Fibroblast of skin of scalp (primary cell): ENCODE data around the gene BST1. TPM values are rescaled to one million over a fixed set of nuclear protein-coding genes. Genes with fewer than 3 reads are reported as not detected.

Source experiments
- DNase-seq: peaks from one replicate; pipeline ENCODE4 v3.0.0-alpha.2; 2013
- polyA plus RNA-seq, 2 experiments: library from polyadenylated mRNA; unstranded; fragments of 120-200 nt; gene quantifications; one replicate each; pipeline ENCODE4 v1.2.1, GENCODE V29; 2013; ENCODE audit not compliant: insufficient read length in 2 of 2

The BST1 gene, protein sequence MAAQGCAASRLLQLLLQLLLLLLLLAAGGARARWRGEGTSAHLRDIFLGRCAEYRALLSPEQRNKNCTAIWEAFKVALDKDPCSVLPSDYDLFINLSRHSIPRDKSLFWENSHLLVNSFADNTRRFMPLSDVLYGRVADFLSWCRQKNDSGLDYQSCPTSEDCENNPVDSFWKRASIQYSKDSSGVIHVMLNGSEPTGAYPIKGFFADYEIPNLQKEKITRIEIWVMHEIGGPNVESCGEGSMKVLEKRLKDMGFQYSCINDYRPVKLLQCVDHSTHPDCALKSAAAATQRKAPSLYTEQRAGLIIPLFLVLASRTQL
- 35.6 TPM for polyA plus RNA-seq (2013, experiment 1 of 2; ENCODE audit: insufficient read length)
- 37.9 TPM for polyA plus RNA-seq (2013, experiment 2 of 2; ENCODE audit: insufficient read length)

- peak; percentile 67 for DNase-seq
Measured at GRCh38 chr4:15702941-15703403, at the start of gene BST1. BST1 (plus strand) TSS chr4:15703065; CDS start chr4:15703145, 80 bp downstream.

DNA sequence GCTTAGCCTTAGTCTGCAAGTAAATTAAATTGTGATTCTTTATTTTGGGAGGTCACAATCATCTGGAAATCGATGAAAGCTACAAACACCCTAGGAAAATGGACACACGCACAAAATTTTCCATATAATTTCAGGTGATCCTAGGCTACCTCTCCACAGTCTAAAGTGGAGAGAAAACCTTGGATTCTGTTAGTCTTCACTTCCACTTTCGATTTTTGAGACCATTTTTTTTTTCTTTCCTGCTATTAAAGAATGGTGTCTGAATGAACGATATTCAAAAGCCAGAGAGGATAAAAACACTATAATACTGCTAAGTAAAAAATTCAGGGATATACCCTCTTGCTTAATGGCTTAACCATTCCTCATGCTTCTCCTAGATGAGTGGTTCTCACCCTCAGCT lies 49.4 kb upstream of the BST1 start:
- DNase-seq: no peak

GRCh38 chr4:15653864-15654592 lies 48.8 kb upstream of the BST1 start:
- peak; percentile 61 for DNase-seq

- peak; percentile 33 for DNase-seq
Measured at GRCh38 chr4:15654593-15655222, 48.2 kb upstream of the BST1 start.

GRCh38 chr4:15655223-15656037 lies 47.4 kb upstream of the BST1 start, which contains the start of gene FBXL5:
FBXL5 (minus strand) TSS chr4:15655357; CDS start chr4:15655287, 70 bp downstream.
- DNase-seq: peak; percentile 92

DNA sequence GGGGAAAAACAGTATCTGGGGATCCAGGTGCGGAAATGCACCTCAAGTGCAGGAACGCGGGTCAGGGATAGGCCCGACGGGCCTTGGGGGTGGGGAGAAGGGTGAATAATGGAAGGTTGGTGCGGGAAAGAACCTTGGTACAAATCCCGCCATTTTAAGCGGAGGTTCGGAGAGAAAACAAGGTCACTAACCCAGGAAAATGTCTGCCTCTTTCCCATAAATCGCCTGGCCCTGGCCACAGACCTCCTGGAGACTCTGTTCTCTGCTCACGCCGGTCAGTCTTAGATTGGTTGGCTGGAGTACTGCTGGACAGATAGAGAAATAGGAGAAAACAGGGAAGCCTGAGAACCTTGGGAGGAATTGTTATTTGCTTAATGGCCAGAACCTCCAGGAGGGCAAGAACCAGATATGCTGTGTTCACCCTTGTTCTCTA lies 46.8 kb upstream of the BST1 start:
- DNase-seq: no peak

DNA sequence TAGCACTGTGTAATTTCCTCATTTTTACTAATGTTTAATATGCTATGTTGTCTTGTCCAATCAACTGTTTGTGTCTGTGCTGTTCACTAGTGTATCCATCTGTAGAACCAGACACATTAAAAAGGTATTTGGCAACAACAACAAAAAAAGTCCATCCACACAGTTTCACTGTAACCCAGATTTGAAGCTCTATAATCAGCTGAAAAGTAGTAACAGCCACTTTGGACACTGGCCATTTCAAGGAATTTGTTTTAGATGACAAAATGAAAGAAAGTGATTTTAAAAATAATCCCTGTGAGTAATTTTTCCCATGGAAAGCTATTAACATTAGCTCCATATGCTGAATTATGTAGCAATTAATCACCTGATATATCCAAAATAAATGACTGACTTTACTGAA lies 45.5 kb upstream of the BST1 start:
- no peak for DNase-seq

- DNase-seq: no peak
Measured at GRCh38 chr4:15658136-15658770, 44.6 kb upstream of the BST1 start.

DNA sequence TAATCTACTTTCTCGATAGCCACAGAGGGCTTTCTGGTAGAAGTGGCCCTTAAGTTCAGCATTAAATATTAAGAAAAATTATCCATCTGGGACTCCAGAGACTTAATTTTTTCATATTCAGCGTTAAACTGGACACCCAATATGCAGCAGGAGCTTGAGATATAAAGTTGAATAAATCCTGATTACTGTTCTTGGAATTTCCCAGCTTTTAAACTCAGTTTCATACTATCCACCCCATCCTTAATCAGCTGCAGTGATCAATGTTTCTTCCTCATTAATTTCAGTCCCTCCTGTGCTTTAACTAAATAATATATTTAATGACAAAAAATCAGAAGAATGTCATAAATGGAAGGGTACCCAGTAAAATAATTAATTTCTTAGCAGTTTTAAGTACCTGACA lies 44.1 kb upstream of the BST1 start:
- DNase-seq: no peak

DNA sequence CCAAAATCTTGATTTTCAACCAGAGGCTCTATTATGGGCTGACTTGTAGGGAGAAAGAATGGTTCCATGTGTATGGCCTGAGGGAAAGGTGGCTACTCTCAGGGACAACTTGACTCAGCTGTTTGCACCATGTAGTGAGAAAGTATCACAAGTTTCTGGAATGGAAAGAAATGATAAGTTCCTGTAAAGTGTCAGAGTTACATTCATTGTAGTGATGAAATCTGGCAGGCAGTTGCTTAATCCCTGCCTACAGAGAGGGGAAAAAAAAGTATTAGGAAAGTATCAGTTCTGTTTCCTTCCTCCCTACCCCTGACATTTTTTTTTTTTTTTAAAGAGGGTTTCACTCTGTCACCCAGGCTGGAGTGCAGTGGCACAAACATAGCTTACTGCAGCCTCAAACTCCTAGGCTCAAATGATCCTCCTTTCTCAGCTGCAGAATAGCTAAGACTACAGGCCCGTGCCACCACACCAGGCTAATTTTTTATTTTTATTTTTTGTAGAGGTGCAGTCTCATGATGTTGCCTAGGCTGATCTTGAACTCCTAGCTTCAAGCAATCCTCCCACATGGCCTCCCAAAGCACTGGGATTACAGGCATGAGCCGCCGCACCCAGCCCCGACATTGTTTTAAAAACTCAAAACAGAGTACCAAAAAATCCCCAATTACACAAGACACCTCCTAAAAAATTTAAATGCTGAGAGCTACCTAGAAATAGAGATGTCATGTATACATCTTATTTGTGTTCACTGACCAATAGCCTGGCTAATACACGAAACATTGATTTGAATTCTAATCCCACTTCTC lies 42.9 kb upstream of the BST1 start:
- peak; percentile 65 for DNase-seq

DNA sequence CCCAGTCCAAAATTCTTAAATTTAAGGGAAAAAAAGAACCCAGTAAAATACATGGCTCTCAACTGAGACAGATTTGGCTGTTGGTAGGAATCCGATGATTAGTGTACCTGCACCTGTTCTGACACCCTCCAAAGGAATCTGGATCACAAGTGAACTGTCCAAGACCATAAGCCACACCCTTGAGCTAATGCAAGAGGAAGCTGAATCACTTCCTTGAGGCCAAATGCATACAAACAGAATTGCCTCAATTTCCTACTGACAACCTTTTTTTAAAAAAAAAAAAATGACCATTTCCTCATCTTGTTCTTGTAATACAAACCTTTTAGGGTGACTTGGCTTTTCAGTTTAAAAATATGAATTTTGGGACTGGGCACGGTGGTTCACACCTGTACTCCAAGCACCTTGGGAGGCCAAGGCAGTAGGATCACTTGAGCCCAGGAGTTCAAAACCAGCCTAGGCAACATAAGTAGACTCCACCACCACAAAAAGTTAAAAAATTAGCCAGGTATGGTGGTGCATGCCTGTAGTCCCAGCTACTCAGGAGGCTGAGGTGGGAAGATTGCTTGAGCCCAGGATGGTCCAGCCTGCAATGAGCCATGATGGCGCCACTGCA lies 37.0 kb upstream of the BST1 start:
- no peak for DNase-seq

- DNase-seq: no peak
Measured at GRCh38 chr4:15667006-15667405, 35.9 kb upstream of the BST1 start.

DNA sequence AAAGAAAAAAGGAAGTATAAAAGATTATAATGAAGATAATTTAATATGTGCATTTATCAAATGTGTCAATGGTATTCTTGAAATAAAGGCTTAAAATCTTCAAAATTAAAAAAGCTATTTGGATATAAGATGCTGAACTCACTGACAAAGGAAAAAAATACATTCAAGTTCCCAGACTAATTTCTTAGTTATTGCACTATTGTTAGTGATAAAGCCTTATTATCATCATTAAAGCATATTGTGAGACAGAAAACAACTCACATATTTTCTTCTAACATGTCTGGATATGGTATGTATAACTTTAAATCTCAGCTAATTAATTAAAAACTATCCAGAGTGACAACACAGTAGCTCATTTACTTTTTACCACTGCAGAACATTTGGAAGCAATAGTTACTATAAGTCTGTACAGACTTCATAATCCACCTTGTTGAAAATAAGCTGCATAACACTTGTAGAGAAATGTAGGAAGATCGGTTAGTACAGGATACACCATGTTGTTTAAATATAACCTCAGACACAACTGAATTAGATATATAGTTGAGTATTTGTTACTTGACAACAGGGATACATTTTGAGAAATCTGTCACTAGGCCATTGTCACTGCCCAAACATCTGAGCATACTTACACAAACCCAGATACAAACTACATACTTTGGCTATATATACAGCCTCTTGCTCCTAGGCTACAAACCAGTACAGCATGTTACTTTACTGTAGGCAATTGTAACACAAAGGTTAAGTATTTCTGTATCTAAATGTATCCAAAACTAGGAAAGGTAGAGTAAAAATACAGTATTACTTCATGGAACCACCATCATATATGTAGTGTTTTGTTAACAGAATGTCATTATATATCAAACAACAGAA lies 34.1 kb upstream of the BST1 start:
- no peak for DNase-seq

- no peak for DNase-seq
Measured at GRCh38 chr4:15670576-15670975, 32.3 kb upstream of the BST1 start.

DNA sequence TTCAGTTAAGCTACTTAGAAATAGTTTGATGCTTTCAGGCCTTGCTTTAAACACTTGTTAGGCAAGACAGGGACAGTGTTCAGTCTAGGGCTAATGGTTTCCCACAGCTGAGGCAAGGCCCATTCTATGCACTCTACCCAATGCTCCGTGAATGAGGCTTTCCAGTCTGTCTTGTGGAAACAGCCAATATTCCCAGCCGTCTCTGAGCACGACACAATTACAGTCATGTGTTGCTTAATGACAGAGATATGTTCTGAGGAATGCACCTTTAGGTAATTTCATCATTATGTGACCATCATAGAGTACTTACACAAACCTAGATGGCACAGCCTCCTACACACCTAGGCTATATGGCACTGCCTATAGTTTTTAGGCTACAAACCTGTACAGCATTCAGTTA lies 30.8 kb upstream of the BST1 start:
- DNase-seq: no peak

DNA sequence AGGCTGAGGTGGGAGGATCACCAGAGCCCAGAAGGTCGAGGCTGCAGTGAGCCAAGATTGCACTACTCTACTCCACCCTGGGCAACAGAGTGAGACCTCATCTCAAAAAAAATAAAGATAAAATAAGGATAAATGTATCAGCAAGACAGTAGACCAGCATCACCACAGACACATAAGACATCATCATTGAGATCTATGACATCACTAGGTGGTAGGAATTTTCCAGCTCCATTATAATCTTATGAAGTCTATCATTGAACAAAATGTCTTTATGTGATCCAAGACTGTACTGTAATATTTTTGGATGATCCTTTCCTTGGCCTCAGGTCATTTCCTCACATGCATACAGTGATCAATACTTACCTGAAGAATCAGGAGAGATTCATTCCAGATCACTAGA lies 29.5 kb upstream of the BST1 start:
- no peak for DNase-seq

DNA sequence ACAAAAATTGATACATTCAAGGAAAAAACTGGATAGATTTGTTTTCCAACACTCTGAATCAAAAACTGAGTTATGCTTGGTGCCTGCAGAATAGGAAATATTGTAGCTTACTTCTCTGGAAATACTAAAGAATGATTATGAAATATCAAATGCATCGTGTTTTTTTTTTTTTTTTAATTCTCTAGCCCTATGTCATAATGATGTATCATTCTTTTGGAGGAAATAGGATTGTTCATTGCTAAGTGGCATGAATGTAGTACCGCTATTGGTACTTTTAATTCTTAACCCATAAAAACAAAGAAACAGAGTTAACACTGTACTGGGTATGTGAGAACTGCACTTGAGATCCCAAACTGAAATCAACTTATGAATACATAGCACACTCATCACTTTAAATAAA lies 28.8 kb upstream of the BST1 start:
- DNase-seq: no peak

- no peak for DNase-seq
Measured at GRCh38 chr4:15674926-15675325, 27.9 kb upstream of the BST1 start.

GRCh38 chr4:15675356-15675755 lies 27.5 kb upstream of the BST1 start:
- no peak for DNase-seq
